ENCODE measurements around the gene TMEM242.

DNA sequence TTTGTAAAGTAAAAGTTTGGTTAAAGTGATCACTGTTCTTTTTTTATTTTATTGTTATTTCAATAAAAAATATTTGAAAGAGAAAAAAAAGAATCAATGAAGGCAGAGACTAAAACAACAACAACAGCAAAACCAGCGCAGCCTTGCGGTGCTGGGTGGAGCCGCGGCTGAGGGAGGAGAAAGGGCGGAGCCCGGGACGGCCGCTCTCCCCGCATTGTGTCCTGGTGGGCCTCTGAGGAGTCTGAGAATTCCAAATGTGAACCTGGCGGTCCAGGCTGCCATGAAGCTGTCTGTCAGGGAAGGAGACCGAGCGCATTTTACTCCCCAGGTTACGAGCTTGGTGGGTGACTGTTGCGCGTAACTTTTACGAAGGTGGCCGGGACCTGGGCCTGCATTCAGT lies 43.2 kb downstream of the TMEM242 start:
- TF ChIP-seq GATA3 (IDR thresholded peaks at IDR 0.05; ENCODE audit: low read depth, low read length) (no peak), GATA2 (IDR thresholded peaks at IDR 0.05; ENCODE audit: low read depth, low read length) (no peak)
